Vagina (tissue), 2 donors: ENCODE measurements around the gene MAPK9.

ENCODE experiments used
- CTCF ChIP-seq, 3 experiments: fragments of 450-650 bp in 2 of 3; fragments of 200-600 bp in 1 of 3; sonication (generic) in 1 of 3; IDR thresholded peaks; one replicate each; pipeline ENCODE4 v1.5.1; 2017 to 2019; ENCODE audit warnings: antibody characterized with exemption in 3 of 3, mild to moderate bottlenecking in 2 of 3, moderate library complexity in 2 of 3
- POLR2A ChIP-seq, 2 donors: fragments of 450-650 bp; IDR thresholded peaks; one replicate each; pipeline ENCODE4 v1.6.1; 2017; ENCODE audit warnings: antibody characterized with exemption in 2 of 2, mild to moderate bottlenecking in 2 of 2, moderate library complexity in 2 of 2
- POLR2AphosphoS5 ChIP-seq, 2 donors: sonication (generic); formaldehyde crosslinking; IDR thresholded peaks; one replicate each; pipeline ENCODE4 v1.9.0; 2017; ENCODE audit warnings: antibody characterized with exemption in 2 of 2, mild to moderate bottlenecking in 2 of 2, low read depth in 1 of 2; ENCODE audit not compliant: insufficient read depth in 1 of 2

GRCh38 chr5:180315762-180316212 lies 23.9 kb upstream of the MAPK9 start:
- TF ChIP-seq CTCF (IDR thresholded peaks at IDR 0.05) = peak; percentile 49 to 69 (median 64)
- TF ChIP-seq POLR2AphosphoS5 (IDR thresholded peaks at IDR 0.05; ENCODE audit: insufficient read depth in 1 of 2, low read depth in 1 of 2) = no peak
- TF ChIP-seq POLR2A (IDR thresholded peaks at IDR 0.05) = no peak
